ENCODE results near the gene CHRM3. TPM values are rescaled to one million over a fixed set of nuclear protein-coding genes. Genes with fewer than 3 reads are reported as not detected.

The CHRM3 gene
- total RNA-seq, 1 experiment from 2014 or later, result 1.2 TPM

DNA sequence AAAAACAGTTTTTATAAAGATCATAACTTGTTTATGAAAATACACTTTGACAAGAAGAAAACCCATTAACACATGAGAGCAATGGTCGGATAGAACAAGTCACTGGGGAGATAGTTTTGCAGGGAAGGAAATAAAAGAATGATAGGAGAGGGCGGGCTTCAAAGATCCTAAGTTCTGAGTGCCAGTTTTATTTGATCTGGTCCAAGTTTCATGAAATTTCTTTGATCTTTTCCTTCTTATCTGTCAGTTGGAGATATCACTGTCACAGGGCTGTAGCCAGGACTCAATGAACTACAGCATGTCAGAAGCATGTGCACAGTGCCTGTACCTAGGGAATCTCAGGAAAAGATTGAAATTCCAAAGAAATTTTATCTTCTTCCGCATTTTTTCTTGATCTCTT lies 36.5 kb downstream of the CHRM3 start:
- intact Hi-C loops (cut with micrococcal nuclease), result no loop called here
- no peak overlapping the region for H3K9ac ChIP-seq (ENCODE audit: low read length)
- H3K4me1 ChIP-seq (ENCODE audit: insufficient read depth, low read length), result peaks cover 2% of the 10 kb centered on the region
- no peak overlapping the region for H2AFZ ChIP-seq (ENCODE audit: low read length)
- H3K9me2 ChIP-seq (replicated peaks; ENCODE audit: low read length), result no peaks in the 10 kb centered on the region
- no peak overlapping the region for H3K4me2 ChIP-seq (ENCODE audit: low read length)
- H3K36me3 ChIP-seq (ENCODE audit: low read depth, low read length), result no peaks in the 10 kb centered on the region
- no peak for TF ChIP-seq CTCF (conservative IDR thresholded peaks at IDR 0.05; ENCODE audit: low read depth, low read length)
- TF ChIP-seq EZH2phosphoT487 (IDR thresholded peaks at IDR 0.05; ENCODE audit: borderline replicate concordance, low read length), result no peak
- no peak for TF ChIP-seq EZH2 (IDR thresholded peaks at IDR 0.05; ENCODE audit: low read length, unreplicated experiment)
- no peak for DNase-seq
- ChIA-PET POLR2A (ENCODE audit: unreplicated experiment) (no interaction called here), CTCF (no interaction called here)
- H3K27me3 ChIP-seq (ENCODE audit: low read length), result no peaks in the 10 kb centered on the region
- H3K27ac ChIP-seq (ENCODE audit: low read length), result no peak overlapping the region
- no peaks in the 10 kb centered on the region for H3F3A ChIP-seq (ENCODE audit: low read length, unreplicated experiment)
- H4K20me1 ChIP-seq (ENCODE audit: low read length), result no peaks in the 10 kb centered on the region
- no peak for ATAC-seq
- no peaks in the 10 kb centered on the region for H3K9me3 ChIP-seq (ENCODE audit: low read length)
- BruUV-seq (replicated peaks), result no TSS peak
- H3K4me3 ChIP-seq (ENCODE audit: low read length), result no peak overlapping the region
- no peaks in the 10 kb centered on the region for H3K79me2 ChIP-seq (ENCODE audit: low read length)

DNA sequence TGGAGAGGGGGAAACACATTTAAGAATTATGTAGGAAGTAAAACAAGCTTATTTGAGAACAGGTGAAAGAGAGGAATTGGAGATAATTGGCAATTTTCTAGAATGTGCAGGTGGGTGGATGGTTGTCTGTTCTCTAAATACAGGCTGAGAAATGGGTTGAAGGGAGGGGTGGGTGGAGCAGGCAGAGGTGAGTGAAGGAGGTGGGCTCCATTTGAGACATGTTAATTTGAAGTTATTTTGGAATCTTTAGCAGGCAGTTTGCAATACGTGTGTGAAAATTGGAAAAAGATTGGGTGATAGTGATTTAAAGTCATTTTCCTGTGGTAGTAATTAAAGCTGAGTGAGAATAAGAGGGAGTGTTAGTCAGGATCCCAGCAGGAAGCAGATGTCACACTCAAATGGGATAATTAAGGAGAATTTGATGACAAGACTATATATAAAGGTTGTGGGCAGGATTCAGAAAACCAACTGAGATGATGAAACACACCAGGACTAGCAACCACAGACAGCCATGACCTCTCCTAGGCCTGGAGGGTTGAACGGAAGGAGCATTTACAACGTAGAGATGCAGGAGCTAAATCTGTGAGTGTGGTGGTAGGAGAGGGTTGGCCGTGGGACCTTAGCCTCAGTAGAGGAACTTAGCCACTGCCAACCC lies 40.6 kb downstream of the CHRM3 start:
- H3K27me3 ChIP-seq (ENCODE audit: low read length), result no peaks in the 10 kb centered on the region
- DNase-seq (no peak), ATAC-seq (no peak)
- H3K4me3 ChIP-seq (ENCODE audit: low read length), result no peak overlapping the region
- no peaks in the 10 kb centered on the region for H3K36me3 ChIP-seq (ENCODE audit: low read depth, low read length)
- H3F3A ChIP-seq (ENCODE audit: low read length, unreplicated experiment), result no peaks in the 10 kb centered on the region
- H3K9ac ChIP-seq (ENCODE audit: low read length), result no peak overlapping the region
- no peaks in the 10 kb centered on the region for H3K9me2 ChIP-seq (replicated peaks; ENCODE audit: low read length)
- H3K27ac ChIP-seq (ENCODE audit: low read length), result no peak overlapping the region
- no peak overlapping the region for H2AFZ ChIP-seq (ENCODE audit: low read length)
- no peaks in the 10 kb centered on the region for H3K79me2 ChIP-seq (ENCODE audit: low read length)
- peaks cover 12% of the 10 kb centered on the region for H3K4me1 ChIP-seq (ENCODE audit: insufficient read depth, low read length)
- BruUV-seq (replicated peaks), result no TSS peak
- no peaks in the 10 kb centered on the region for H3K9me3 ChIP-seq (ENCODE audit: low read length)
- ChIA-PET POLR2A (ENCODE audit: unreplicated experiment) (no interaction called here), CTCF (no interaction called here)
- no peak overlapping the region for H3K4me2 ChIP-seq (ENCODE audit: low read length)
- no peaks in the 10 kb centered on the region for H4K20me1 ChIP-seq (ENCODE audit: low read length)
- TF ChIP-seq EZH2phosphoT487 (IDR thresholded peaks at IDR 0.05; ENCODE audit: borderline replicate concordance, low read length) (no peak), EZH2 (IDR thresholded peaks at IDR 0.05; ENCODE audit: low read length, unreplicated experiment) (no peak), CTCF (conservative IDR thresholded peaks at IDR 0.05; ENCODE audit: low read depth, low read length) (no peak)
- intact Hi-C loops (cut with micrococcal nuclease), result no loop called here

GRCh38 chr1:239427712-239428111 lies 41.3 kb downstream of the CHRM3 start:
- intact Hi-C loops (cut with micrococcal nuclease), result no loop called here
- POLR2A ChIA-PET (ENCODE audit: unreplicated experiment), result no interaction called here
- ATAC-seq, result no peak

More at GRCh38 chr1:239427712-239428111, 41.3 kb downstream of the CHRM3 start:
- no peaks in the 10 kb centered on the region for H3K9me3 ChIP-seq (ENCODE audit: low read length)
- TF ChIP-seq CTCF (conservative IDR thresholded peaks at IDR 0.05; ENCODE audit: low read depth, low read length) (no peak), EZH2phosphoT487 (IDR thresholded peaks at IDR 0.05; ENCODE audit: borderline replicate concordance, low read length) (no peak), EZH2 (IDR thresholded peaks at IDR 0.05; ENCODE audit: low read length, unreplicated experiment) (no peak)
- no peak overlapping the region for H3K4me2 ChIP-seq (ENCODE audit: low read length)
- no peak overlapping the region for H3K27ac ChIP-seq (ENCODE audit: low read length)
- BruUV-seq (replicated peaks), result no TSS peak
- H3K9me2 ChIP-seq (replicated peaks; ENCODE audit: low read length), result no peaks in the 10 kb centered on the region
- no peak overlapping the region for H3K4me3 ChIP-seq (ENCODE audit: low read length)
- H3K27me3 ChIP-seq (ENCODE audit: low read length), result no peaks in the 10 kb centered on the region
- CTCF ChIA-PET, result no interaction called here
- H3K36me3 ChIP-seq (ENCODE audit: low read depth, low read length), result no peaks in the 10 kb centered on the region
- H3K4me1 ChIP-seq (ENCODE audit: insufficient read depth, low read length), result peaks cover 12% of the 10 kb centered on the region
- H4K20me1 ChIP-seq (ENCODE audit: low read length), result no peaks in the 10 kb centered on the region
- H3K79me2 ChIP-seq (ENCODE audit: low read length), result no peaks in the 10 kb centered on the region
- no peak overlapping the region for H2AFZ ChIP-seq (ENCODE audit: low read length)
- no peak for DNase-seq
- no peaks in the 10 kb centered on the region for H3F3A ChIP-seq (ENCODE audit: low read length, unreplicated experiment)
- H3K9ac ChIP-seq (ENCODE audit: low read length), result no peak overlapping the region

All from PC-3 (cell line).